AG10803 (cell line): ENCODE measurements around the gene ARPC2.

Experiments used
- DNase-seq: peaks from one replicate; pipeline ENCODE4 v3.0.0; 2010; ENCODE audit warnings: low read depth
- H3K4me3 ChIP-seq: 2 replicates; pipeline ENCODE4 v1.5.1; 2011; ENCODE audit warnings: mild to moderate bottlenecking, low read length, control low read depth
- CTCF ChIP-seq: conservative IDR thresholded peaks from 2 replicates; pipeline ENCODE4 v1.5.1; 2011; ENCODE audit warnings: mild to moderate bottlenecking, low read length, control low read depth, inconsistent platforms

Gene ARPC2

DNA sequence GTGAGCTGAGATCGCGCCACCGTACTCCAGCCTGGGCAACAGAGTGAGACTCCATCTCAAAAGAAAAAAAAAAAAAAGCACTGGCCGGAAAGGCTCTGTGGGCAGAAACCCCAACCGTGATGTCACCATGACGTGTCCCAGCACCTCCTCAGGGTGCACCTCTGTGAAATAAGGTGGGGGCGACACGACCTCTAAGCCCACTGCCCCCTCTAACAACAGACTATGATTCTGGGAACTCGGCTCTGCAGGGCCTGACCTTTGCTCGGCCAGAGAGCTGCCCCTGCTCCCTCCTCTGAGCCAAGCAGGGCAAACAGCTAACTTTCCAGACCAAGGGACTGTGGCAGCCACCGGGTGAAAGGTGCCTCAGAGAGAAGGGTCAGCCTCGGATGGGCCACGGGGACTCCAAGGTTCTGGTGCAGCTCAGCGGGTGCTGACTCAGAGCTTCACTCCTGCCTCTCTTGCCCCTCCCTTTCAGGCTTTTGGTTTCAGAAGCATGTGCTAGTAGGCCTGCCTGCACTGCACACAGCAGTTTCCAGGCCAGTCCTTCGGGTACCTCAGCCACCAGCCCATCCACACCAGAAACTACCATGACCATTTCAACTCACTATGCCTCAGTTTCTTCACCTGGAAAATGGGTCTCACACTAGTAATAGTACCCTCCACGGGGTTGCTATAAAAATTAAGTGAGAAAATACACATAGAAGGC lies 67.3 kb downstream of the ARPC2 start:
- H3K4me3 ChIP-seq: peak overlapping the region; percentile 39
- no peak for TF ChIP-seq CTCF
- DNase-seq: peak; percentile 76

- peak; percentile 89 for DNase-seq
- peak overlapping the region; percentile 64 for H3K4me3 ChIP-seq
- TF ChIP-seq CTCF: no peak
These were observed 68.6 kb downstream of the ARPC2 start for GRCh38 chr2:218285604-218286003.

GRCh38 chr2:218286570-218287459 lies 69.8 kb downstream of the ARPC2 start:
- H3K4me3 ChIP-seq: peak overlapping the region; percentile 64
- peak; percentile 94 for DNase-seq
- no peak for TF ChIP-seq CTCF

DNA sequence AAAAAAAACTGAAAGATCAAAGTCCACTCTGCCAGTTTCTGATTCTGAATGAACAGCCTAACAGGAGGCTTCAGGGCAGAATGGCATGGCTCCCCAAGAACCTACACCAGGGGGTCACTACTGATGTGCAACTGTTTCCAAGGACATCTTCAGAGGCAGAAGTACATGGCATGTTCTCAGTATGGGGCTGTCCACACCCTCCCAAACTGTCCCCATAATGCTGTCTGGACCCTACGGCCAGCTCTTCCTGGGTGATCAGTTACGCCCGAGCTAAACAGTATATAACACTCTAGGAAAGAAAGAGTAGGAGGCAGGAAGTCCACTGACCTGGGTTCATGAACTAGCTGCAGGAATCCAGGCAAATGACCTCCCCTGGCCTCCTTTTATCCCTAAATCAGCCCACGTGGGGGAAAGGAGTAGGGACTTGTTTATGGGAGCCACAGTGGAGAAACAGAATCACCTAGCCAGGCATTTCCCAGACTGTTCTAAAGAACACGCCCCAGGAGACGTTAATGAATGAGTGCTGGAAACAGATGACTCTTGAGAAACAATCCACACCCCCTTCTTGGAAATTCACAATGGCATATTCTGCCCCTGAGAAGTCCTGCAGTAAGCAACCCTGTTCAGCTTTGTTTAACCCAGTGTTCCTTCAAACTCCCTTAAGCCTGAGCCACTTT lies 72.8 kb downstream of the ARPC2 start:
- peak; percentile 54 for DNase-seq
- TF ChIP-seq CTCF: no peak
- peak overlapping the region; percentile 91 for H3K4me3 ChIP-seq

GRCh38 chr2:218290316-218291261 lies 73.6 kb downstream of the ARPC2 start:
- peak overlapping the region; percentile 91 for H3K4me3 ChIP-seq
- DNase-seq: no peak
- TF ChIP-seq CTCF: no peak

GRCh38 chr2:218291318-218292047 lies 74.5 kb downstream of the ARPC2 start:
- H3K4me3 ChIP-seq: peak overlapping the region; percentile 91
- DNase-seq: no peak
- TF ChIP-seq CTCF: no peak
